A549 (cell line): ENCODE results near the gene ELL.

Source experiments
- CEBPB ChIP-seq, 2 experiments: fragments of >200 bp in 1 of 2; sonication (Bioruptor Twin) in 1 of 2; formaldehyde crosslinking in 1 of 2; IDR thresholded peaks; 2 replicates each; pipeline ENCODE4 v1.6.1; 2012 to 2016
- FOXS1 ChIP-seq: fragments of 250-450 bp; sonication (Bioruptor Pico); IDR thresholded peaks from 2 replicates; pipeline ENCODE4 v1.5.0; 2020; ENCODE audit warnings: mild to moderate bottlenecking, moderate library complexity
- RAD21 ChIP-seq, 2 experiments: fragments of >200 bp in 1 of 2; sonication (Bioruptor Twin) in 1 of 2; formaldehyde crosslinking in 1 of 2; IDR thresholded peaks in 1 of 2; conservative IDR thresholded peaks in 1 of 2; 2 replicates in 1 of 2; 3 replicates in 1 of 2; pipeline ENCODE4 v1.6.1; 2012 to 2018; ENCODE audit warnings: inconsistent platforms in 1 of 2
- SMC3 ChIP-seq: fragments of >200 bp; sonication (Bioruptor Twin); formaldehyde crosslinking; IDR thresholded peaks from 3 replicates; pipeline ENCODE4 v1.6.1; 2018; ENCODE audit warnings: inconsistent platforms
- USF2 ChIP-seq: fragments of 450-650 bp; IDR thresholded peaks from 2 replicates; pipeline ENCODE4 v1.6.1; 2014; ENCODE audit warnings: antibody characterized with exemption
- TF ChIP-seq, protein P1 (sequence below): fragments of >200 bp; sonication (Bioruptor Twin); formaldehyde crosslinking; IDR thresholded peaks from 3 replicates; pipeline ENCODE4 v1.5.1; 2016

GRCh38 chr19:18499055-18499775, 22.7 kb downstream of the ELL start:
- TF ChIP-seq CEBPB (IDR thresholded peaks at IDR 0.05) (no peak), RAD21 (conservative IDR thresholded peaks at IDR 0.05 in 1 of 2, IDR thresholded peaks at IDR 0.05 in 1 of 2) (no peak), USF2 (no peak), FOXS1 (no peak), SMC3 (no peak)
- TF ChIP-seq, protein P1, sequence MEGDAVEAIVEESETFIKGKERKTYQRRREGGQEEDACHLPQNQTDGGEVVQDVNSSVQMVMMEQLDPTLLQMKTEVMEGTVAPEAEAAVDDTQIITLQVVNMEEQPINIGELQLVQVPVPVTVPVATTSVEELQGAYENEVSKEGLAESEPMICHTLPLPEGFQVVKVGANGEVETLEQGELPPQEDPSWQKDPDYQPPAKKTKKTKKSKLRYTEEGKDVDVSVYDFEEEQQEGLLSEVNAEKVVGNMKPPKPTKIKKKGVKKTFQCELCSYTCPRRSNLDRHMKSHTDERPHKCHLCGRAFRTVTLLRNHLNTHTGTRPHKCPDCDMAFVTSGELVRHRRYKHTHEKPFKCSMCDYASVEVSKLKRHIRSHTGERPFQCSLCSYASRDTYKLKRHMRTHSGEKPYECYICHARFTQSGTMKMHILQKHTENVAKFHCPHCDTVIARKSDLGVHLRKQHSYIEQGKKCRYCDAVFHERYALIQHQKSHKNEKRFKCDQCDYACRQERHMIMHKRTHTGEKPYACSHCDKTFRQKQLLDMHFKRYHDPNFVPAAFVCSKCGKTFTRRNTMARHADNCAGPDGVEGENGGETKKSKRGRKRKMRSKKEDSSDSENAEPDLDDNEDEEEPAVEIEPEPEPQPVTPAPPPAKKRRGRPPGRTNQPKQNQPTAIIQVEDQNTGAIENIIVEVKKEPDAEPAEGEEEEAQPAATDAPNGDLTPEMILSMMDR, result no peak
